Mucosa of descending colon (tissue), 3 donors: ENCODE data around the gene SNX4. TPM values are rescaled to one million over a fixed set of nuclear protein-coding genes. Genes with fewer than 3 reads are reported as not detected.

ENCODE experiments used
- ATAC-seq: fragments of 200-7000 bp; cut with Tn5 transposase; one replicate; pipeline ENCODE4 v1.9.1; 2020; ENCODE audit warnings: mild to moderate bottlenecking, moderate library complexity
- DNase-seq, 3 donors: peaks; one replicate each; pipeline ENCODE4 v3.0.0-alpha.2; 2020
- H3K36me3 ChIP-seq: fragments of 200-600 bp; one replicate; pipeline ENCODE4 v1.8.0; 2021; ENCODE audit warnings: low read depth, mild to moderate bottlenecking
- H3K4me1 ChIP-seq: fragments of 200-600 bp; one replicate; pipeline ENCODE4 v1.8.0; 2021; ENCODE audit warnings: low read depth, mild to moderate bottlenecking
- H3K4me3 ChIP-seq: fragments of 200-600 bp; one replicate; pipeline ENCODE4 v1.8.0; 2021; ENCODE audit warnings: mild to moderate bottlenecking
- H3K9me3 ChIP-seq: fragments of 200-600 bp; one replicate; pipeline ENCODE4 v1.8.0; 2021; ENCODE audit warnings: mild to moderate bottlenecking
- intact Hi-C, 2 donors: fragments of 100-400 bp; cut with DNase I in 1 of 2; cut with micrococcal nuclease in 1 of 2; formaldehyde crosslinking; loops; one replicate each; pipeline versions ENCODE4 v1.11.0 to v1.11.1; 2022; cut with DNase I, micrococcal nuclease
- total RNA-seq, 3 donors: library from RNA; stranded (reverse); fragmentation: NEBNext Ultra II Directional in 2 of 3; extraction: Animal tissue kit (Norgen Biotek cat#: 25700) in 2 of 3; gene quantifications; one replicate each; pipeline versions ENCODE4 v1.2.1 to v1.2.4, GENCODE V29; 2021 to 2023
- TF ChIP-seq, protein P1 (sequence below): fragments of 200-600 bp; IDR thresholded peaks from one replicate; pipeline ENCODE4 v1.8.0; 2022; ENCODE audit warnings: antibody characterized with exemption, mild to moderate bottlenecking
- donor health status: DM: no; HTN: no; CAD: no; lungs with moderate emphysema.
- donor health status: DM: no; HTN: no; CAD: no.
- donor health status: DM: no; HTN: yes; CAD: no.

SNX4 gene
- total RNA-seq, 3 donors from 2014 or later, result 34.5 to 50.6 (median 46.9) TPM

DNA sequence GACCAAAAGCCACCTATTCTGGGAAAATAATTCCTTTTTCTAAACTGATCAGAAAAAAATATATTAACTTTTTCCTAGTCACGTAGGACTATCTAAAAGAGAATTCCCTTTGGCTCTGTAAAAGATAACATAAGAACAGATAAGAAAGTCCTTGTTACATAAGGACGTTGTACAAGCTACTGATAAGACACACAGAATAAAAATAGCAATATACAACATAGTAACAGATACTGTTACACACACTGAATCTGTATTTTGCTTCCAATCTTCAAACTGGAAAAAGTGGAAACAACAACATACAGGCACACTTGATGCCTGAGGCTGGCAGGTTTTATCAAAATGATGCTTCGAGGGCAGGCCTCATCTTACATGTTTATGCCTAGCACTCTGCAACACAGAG, 59.8 kb downstream of the SNX4 start:
- intact Hi-C loops, result no loop called here
- H3K4me3 ChIP-seq, result no peak overlapping the region
- DNase-seq, result no peak
- TF ChIP-seq, protein P1, sequence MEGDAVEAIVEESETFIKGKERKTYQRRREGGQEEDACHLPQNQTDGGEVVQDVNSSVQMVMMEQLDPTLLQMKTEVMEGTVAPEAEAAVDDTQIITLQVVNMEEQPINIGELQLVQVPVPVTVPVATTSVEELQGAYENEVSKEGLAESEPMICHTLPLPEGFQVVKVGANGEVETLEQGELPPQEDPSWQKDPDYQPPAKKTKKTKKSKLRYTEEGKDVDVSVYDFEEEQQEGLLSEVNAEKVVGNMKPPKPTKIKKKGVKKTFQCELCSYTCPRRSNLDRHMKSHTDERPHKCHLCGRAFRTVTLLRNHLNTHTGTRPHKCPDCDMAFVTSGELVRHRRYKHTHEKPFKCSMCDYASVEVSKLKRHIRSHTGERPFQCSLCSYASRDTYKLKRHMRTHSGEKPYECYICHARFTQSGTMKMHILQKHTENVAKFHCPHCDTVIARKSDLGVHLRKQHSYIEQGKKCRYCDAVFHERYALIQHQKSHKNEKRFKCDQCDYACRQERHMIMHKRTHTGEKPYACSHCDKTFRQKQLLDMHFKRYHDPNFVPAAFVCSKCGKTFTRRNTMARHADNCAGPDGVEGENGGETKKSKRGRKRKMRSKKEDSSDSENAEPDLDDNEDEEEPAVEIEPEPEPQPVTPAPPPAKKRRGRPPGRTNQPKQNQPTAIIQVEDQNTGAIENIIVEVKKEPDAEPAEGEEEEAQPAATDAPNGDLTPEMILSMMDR, result no peak
- H3K36me3 ChIP-seq, result peaks cover 8% of the 10 kb centered on the region
- ATAC-seq, result no peak
- H3K4me1 ChIP-seq, result peaks cover 6% of the 10 kb centered on the region
- H3K9me3 ChIP-seq, result no peaks in the 10 kb centered on the region

DNA sequence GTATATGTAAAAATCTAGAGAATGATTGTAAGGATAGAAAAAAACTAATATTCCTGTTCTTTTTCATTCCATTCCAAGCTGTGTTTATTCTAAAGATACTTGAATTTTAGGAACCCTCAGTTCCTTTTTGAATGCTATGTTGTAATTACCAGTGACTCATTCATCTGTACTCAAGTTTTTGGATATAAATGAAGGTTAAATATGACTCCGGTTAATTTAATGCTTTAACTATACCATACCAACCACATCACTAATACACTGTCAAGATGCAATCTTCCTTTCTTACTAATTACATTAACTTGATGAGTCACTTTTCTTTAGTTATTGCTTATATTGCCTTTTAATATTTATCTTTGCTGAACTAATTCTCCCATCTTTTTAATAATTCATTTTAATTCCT, 76.1 kb downstream of the SNX4 start:
- ATAC-seq, result no peak
- Histone ChIP-seq H3K4me3 (no peak overlapping the region), H3K9me3 (no peaks in the 10 kb centered on the region), H3K36me3 (no peaks in the 10 kb centered on the region), H3K4me1 (peaks cover 6% of the 10 kb centered on the region)
- intact Hi-C loops, result no loop called here
- TF ChIP-seq, protein P1, result no peak
- DNase-seq, result no peak

- ATAC-seq (no peak), DNase-seq (no peak)
- Histone ChIP-seq H3K9me3 (no peaks in the 10 kb centered on the region), H3K36me3 (no peaks in the 10 kb centered on the region), H3K4me3 (no peak overlapping the region), H3K4me1 (peaks cover 11% of the 10 kb centered on the region)
- TF ChIP-seq, protein P1, result no peak
- intact Hi-C loops, result no loop called here
These were observed 77.5 kb downstream of the SNX4 start for GRCh38 chr3:125442506-125442905.

DNA sequence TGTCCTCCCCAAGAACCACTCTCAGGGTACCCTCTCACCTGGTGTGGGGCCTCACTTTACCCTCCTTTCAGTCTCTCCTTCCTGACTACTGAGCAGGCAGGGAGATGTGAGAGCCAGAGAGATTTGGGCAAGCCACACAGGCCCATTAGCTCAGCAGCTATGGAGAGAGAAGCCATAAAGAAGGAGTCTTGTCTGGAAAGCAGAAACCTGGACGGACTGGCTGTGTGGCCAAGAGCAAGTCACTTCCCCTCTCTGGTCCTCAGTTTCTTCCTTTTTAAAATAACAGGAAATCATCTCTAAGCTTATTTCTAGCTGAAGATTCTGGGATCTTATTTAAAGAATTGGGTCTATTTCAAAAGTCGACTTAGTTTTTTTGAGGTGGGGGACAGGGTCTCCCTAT, 79.0 kb downstream of the SNX4 start:
- Histone ChIP-seq H3K4me3 (no peak overlapping the region), H3K36me3 (no peaks in the 10 kb centered on the region), H3K9me3 (no peaks in the 10 kb centered on the region), H3K4me1 (peaks cover 11% of the 10 kb centered on the region)
- intact Hi-C loops, result no loop called here
- DNase-seq, result no peak
- no peak for ATAC-seq
- TF ChIP-seq, protein P1, result no peak

DNA sequence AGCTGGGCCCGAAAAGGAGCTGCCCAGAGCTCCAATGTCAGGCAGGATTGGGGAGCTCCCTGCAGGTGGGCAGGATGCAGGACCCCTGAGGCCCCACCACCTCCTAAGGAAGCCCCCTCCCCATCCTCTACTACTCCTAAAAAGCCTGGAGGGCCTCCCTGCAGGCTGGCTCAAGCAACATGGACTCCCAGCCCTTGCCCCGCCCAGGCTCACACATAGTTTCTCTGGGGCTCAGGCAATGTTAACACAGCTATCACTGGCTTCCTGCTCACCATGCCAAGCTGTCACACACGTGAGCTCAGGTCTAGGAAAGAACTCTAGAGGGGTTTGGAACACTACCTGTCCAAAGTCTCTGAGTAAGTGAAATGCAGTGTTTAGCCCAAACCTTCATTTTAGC, 79.4 kb downstream of the SNX4 start:
- intact Hi-C loops, result no loop called here
- no peaks in the 10 kb centered on the region for H3K9me3 ChIP-seq
- no peak overlapping the region for H3K4me3 ChIP-seq
- no peaks in the 10 kb centered on the region for H3K36me3 ChIP-seq
- ATAC-seq (peak; percentile 98), DNase-seq (peak; percentile 66 to 78 (median 73))
- H3K4me1 ChIP-seq, result peaks cover 11% of the 10 kb centered on the region
- TF ChIP-seq, protein P1, result no peak
